Lung (tissue), 12 donors: ENCODE data around the gene CEP104. TPM values are rescaled to one million over a fixed set of nuclear protein-coding genes. Genes with fewer than 3 reads are reported as not detected.

Source experiments
- ATAC-seq: fragments of 200-7000 bp; cut with Tn5 transposase; one replicate; pipeline ENCODE4 v1.9.1; 2020; ENCODE audit warnings: moderate number of reproducible peaks; ENCODE audit not compliant: insufficient read depth, low FRiP score
- DNase-seq, 3 donors: peaks; one replicate each; pipeline ENCODE4 v3.0.0-alpha.2; 2013 to 2017
- H3K27ac ChIP-seq, 2 donors: one replicate each; pipeline ENCODE4 v1.5.1; 2013; ENCODE audit warnings: mild to moderate bottlenecking in 2 of 2, moderate library complexity in 2 of 2, control low read depth in 1 of 2, inconsistent platforms in 1 of 2, low read depth in 1 of 2, low read length in 1 of 2
- H3K27me3 ChIP-seq, 3 donors: one replicate each; pipeline ENCODE4 v1.5.1; 2013; ENCODE audit warnings: low read length in 2 of 3; ENCODE audit not compliant: control insufficient read depth in 3 of 3, insufficient read depth in 3 of 3
- H3K36me3 ChIP-seq, 4 donors: one replicate each; pipeline ENCODE4 v1.5.1; 2013; ENCODE audit warnings: low read length in 4 of 4, mild to moderate bottlenecking in 1 of 4, moderate library complexity in 1 of 4; ENCODE audit not compliant: control insufficient read depth in 4 of 4, insufficient read depth in 4 of 4
- H3K4me1 ChIP-seq, 5 donors: one replicate each; pipeline ENCODE4 v1.5.1; 2013; ENCODE audit warnings: low read length in 5 of 5, mild to moderate bottlenecking in 2 of 5, moderate library complexity in 1 of 5; ENCODE audit not compliant: control insufficient read depth in 5 of 5, insufficient read depth in 5 of 5
- H3K4me3 ChIP-seq: one replicate; pipeline ENCODE4 v1.5.1; 2013; ENCODE audit warnings: mild to moderate bottlenecking, control low read depth, moderate library complexity
- H3K9ac ChIP-seq, 2 donors: one replicate each; pipeline ENCODE4 v1.5.1; 2013; ENCODE audit warnings: low read length in 2 of 2, control low read depth in 1 of 2; ENCODE audit not compliant: insufficient read depth in 1 of 2
- H3K9me3 ChIP-seq, 4 donors: one replicate each; pipeline ENCODE4 v1.5.1; 2013; ENCODE audit warnings: low read length in 3 of 4, mild to moderate bottlenecking in 1 of 4, moderate library complexity in 1 of 4; ENCODE audit not compliant: control insufficient read depth in 4 of 4, insufficient read depth in 3 of 4
- WGBS, 2 donors: extraction: QIAGEN DNeasy Blood & Tissue Kit; methylation state at CpG; one replicate each; pipeline ENCODE4 v1.1.7; 2013; 5-methylcytosine and 5-hydroxymethylcytosine counted together
- polyA plus RNA-seq, 2 donors: library from polyadenylated mRNA; stranded (reverse); fragments of 200-250 nt; gene quantifications; one replicate each; pipeline ENCODE4 v1.2.1, GENCODE V29; 2013
- total RNA-seq, 2 donors: library from RNA; depleted of rRNA in 1 of 2; stranded (reverse); fragments of >200 nt in 1 of 2; gene quantifications; one replicate each; pipeline ENCODE4 v1.2.1, GENCODE V29; 2014 to 2021
- TF ChIP-seq, protein P1 (sequence below): IDR thresholded peaks from 2 replicates; pipeline ENCODE4 v1.5.1; 2012; ENCODE audit warnings: mild to moderate bottlenecking; ENCODE audit errors: control extremely low read depth, extremely low read depth
- donor health status: control.
- donor health status: control.
- donor health status: Bipolar disorder and iron deficiency.
- donor health status: healthy.
- donor health status: DM: yes; HTN: yes; CAD: no.

Gene CEP104
- total and polyA plus RNA-seq, 4 donors: 8.9 to 56.5 (median 25.5) TPM

DNA sequence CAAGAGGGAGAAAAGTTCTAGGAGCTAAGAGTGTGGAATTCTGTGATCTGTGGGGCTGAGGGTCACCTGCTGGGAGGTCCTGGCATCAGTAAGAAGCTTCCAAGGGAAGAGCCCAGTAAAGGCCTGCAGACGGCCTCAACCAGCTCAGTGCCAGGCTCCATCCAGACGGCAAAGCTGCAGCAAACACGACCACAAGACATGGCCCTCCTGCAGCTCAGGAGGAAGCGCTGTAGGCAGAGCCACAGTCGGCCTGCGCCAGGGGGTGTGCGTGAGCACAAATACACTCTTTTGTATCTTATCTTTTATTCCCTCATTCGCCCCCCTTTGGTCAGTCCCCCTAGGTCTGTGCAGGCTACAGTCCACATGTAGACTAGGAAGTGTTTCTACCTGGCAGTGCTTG, 29.7 kb upstream of the CEP104 start:
- no peaks in the 10 kb centered on the region for H3K27me3 ChIP-seq
- WGBS, 2 donors: 89 to 91% methylated on average over 8 of the region's 8 CpGs
- H3K36me3 ChIP-seq: peaks cover 12 to 46% (median 31%) of the 10 kb centered on the region in 4 donors
- no peak overlapping the region for H3K4me3 ChIP-seq
- H3K27ac ChIP-seq: no peak overlapping the region
- peaks cover 0 to 3% (median 0%) of the 10 kb centered on the region in 5 donors for H3K4me1 ChIP-seq
- ATAC-seq: no peak
- no peak for DNase-seq
- no peaks in the 10 kb centered on the region for H3K9me3 ChIP-seq
- no peak overlapping the region for H3K9ac ChIP-seq
- TF ChIP-seq, protein P1, sequence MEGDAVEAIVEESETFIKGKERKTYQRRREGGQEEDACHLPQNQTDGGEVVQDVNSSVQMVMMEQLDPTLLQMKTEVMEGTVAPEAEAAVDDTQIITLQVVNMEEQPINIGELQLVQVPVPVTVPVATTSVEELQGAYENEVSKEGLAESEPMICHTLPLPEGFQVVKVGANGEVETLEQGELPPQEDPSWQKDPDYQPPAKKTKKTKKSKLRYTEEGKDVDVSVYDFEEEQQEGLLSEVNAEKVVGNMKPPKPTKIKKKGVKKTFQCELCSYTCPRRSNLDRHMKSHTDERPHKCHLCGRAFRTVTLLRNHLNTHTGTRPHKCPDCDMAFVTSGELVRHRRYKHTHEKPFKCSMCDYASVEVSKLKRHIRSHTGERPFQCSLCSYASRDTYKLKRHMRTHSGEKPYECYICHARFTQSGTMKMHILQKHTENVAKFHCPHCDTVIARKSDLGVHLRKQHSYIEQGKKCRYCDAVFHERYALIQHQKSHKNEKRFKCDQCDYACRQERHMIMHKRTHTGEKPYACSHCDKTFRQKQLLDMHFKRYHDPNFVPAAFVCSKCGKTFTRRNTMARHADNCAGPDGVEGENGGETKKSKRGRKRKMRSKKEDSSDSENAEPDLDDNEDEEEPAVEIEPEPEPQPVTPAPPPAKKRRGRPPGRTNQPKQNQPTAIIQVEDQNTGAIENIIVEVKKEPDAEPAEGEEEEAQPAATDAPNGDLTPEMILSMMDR: no peak

DNA sequence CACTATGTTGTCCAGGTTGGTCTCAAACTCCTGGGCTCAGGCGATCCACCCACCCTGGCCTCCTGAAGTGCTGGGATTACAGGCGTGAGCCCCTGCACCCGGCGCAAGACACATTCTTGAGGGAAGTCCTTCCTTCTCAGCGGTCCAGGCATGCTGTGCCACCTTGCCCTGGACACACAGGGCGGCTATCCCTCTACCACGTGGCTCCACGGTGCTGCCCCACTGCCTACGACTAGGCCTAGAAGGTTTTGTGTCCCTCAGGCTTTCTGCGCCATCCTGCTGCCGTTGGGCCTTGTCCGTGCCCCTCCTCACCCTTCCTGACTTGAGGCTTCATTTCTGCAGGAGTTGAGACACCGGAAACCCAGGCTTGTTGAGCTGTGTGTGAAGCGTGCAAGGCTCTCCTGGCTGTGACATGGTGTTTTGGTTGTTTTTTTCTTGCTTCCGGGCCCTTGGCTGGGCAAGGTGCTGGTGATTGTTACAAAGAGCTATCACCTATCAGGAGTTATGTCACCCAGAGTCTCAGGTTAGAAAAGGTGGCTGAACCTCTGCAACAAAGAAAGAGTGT, 29.2 kb upstream of the CEP104 start:
- no peaks in the 10 kb centered on the region for H3K27me3 ChIP-seq
- peaks cover 12 to 43% (median 27%) of the 10 kb centered on the region in 4 donors for H3K36me3 ChIP-seq
- TF ChIP-seq, protein P1: no peak
- no peak overlapping the region for H3K27ac ChIP-seq
- no peak overlapping the region for H3K9ac ChIP-seq
- DNase-seq (no peak), ATAC-seq (no peak)
- WGBS, 2 donors: 92% methylated on average over 15 of the region's 15 CpGs
- no peaks in the 10 kb centered on the region for H3K9me3 ChIP-seq
- H3K4me1 ChIP-seq: peaks cover 0 to 3% (median 0%) of the 10 kb centered on the region in 5 donors
- no peak overlapping the region for H3K4me3 ChIP-seq

DNA sequence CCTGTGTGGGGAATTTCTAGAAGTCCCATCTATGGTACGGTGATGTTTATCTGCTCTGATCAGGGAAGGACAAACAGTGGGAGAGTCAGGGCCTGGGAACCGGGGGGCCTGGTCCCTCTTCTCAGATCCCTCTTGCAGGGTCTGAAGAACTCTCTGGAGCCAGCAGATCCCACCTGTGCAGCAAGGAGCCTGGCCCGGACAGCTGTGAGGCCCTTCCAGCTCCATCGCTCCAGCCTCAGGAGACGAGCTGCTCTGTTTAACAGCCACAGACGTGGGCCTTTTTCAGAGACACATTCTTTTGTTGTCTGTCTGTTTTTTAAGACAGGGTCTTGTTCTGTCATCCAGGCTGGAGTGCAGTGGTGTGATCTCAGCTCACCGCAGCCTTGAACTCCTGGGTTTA, 28.6 kb upstream of the CEP104 start:
- DNase-seq: no peak
- no peak for ATAC-seq
- H3K4me1 ChIP-seq: peaks cover 0 to 3% (median 0%) of the 10 kb centered on the region in 5 donors
- peaks cover 12 to 45% (median 22%) of the 10 kb centered on the region in 4 donors for H3K36me3 ChIP-seq
- H3K4me3 ChIP-seq: no peak overlapping the region
- H3K27ac ChIP-seq: no peak overlapping the region
- no peak overlapping the region for H3K9ac ChIP-seq
- TF ChIP-seq, protein P1: no peak
- H3K27me3 ChIP-seq: no peaks in the 10 kb centered on the region
- 90 to 91% methylated on average over 7 of the region's 7 CpGs for WGBS, 2 donors
- H3K9me3 ChIP-seq: no peaks in the 10 kb centered on the region

DNA sequence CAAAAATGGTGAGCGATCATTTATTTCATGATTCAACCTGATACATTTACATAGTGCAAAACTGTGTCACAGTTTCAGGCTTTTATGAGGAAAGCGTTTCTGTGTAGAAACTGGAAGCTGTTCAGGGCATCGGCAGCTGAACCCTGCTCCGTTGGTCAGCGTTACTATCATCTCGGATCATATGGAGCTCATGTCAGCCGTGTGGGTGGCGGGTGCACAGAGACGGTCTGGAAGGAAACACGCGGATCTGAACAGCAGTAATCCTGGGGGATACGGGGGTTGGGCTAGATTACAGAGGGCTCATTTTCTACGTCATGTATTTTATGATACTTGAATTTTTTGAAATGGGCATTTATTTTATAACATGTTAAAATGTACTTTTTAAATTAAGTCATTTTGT, 28.0 kb upstream of the CEP104 start:
- 94 to 96% methylated on average over 13 of the region's 13 CpGs for WGBS, 2 donors
- Histone ChIP-seq H3K9me3 (no peaks in the 10 kb centered on the region), H3K9ac (no peak overlapping the region), H3K4me3 (no peak overlapping the region), H3K4me1 (no peaks in the 10 kb centered on the region), H3K27me3 (no peaks in the 10 kb centered on the region), H3K27ac (no peak overlapping the region), H3K36me3 (peaks cover 11 to 44% (median 18%) of the 10 kb centered on the region in 4 donors)
- DNase-seq (no peak), ATAC-seq (no peak)
- TF ChIP-seq, protein P1: no peak
